ENCODE data around the gene CDH7. TPM values are rescaled to one million over a fixed set of nuclear protein-coding genes. Genes with fewer than 3 reads are reported as not detected.

CDH7 gene
- total RNA-seq, 2 donors from 2014 or later, result 0.18 to 0.57 TPM

DNA sequence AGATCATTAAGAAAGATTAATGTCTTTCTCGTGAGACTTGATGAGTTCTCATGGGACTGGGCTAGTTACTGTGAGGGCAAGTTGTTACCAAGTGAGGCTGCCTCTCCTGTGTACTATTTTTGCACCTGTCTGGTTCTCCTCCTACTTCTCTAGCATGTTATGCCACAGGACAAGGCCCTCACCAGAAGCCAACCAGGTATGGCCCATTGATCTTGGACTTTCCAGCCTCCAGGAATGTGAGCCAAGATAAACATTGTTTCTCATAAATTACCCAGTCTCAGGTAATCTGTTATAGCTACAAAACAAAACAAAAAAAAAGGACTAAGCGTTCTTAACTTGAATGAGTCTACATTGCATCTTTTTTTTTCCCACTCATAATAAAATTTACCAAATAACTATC lies 184.1 kb downstream of the CDH7 start:
- H3K27me3 ChIP-seq (ENCODE audit: control insufficient read depth, insufficient read depth, low read length, poor library complexity, severe bottlenecking), result no peaks in the 10 kb centered on the region
- Mint-ChIP-seq H3K4me1 (peaks cover 8% of the 10 kb centered on the region), H3K4me3 (no peak overlapping the region), H3K27ac (no peak overlapping the region), H3K9me3 (peaks cover 20% of the 10 kb centered on the region), H3K36me3 (ENCODE audit: low read depth) (no peaks in the 10 kb centered on the region), H3K27me3 (ENCODE audit: insufficient read depth) (peaks cover 7% of the 10 kb centered on the region)
- no peak overlapping the region for H3K9ac ChIP-seq (ENCODE audit: extremely low read depth, low read length, poor library complexity, severe bottlenecking)
- H3K27ac ChIP-seq (ENCODE audit: low read depth, low read length), result no peak overlapping the region
- peaks cover 4% of the 10 kb centered on the region for H3K4me1 ChIP-seq (ENCODE audit: control insufficient read depth, insufficient read depth, low read length)
- H3K4me3 ChIP-seq (ENCODE audit: low read length), result no peak overlapping the region
- 83 to 92% methylated on average over 2 of the region's 2 CpGs for WGBS, 2 experiments (ENCODE audit: insufficient coverage in 1 of 2, insufficient read length in 1 of 2)
- no peaks in the 10 kb centered on the region for H3K36me3 ChIP-seq (ENCODE audit: control insufficient read depth, insufficient read depth, low read length)
- no peaks in the 10 kb centered on the region for H3K9me3 ChIP-seq (ENCODE audit: control insufficient read depth, low read length)
- TF ChIP-seq, protein P1, sequence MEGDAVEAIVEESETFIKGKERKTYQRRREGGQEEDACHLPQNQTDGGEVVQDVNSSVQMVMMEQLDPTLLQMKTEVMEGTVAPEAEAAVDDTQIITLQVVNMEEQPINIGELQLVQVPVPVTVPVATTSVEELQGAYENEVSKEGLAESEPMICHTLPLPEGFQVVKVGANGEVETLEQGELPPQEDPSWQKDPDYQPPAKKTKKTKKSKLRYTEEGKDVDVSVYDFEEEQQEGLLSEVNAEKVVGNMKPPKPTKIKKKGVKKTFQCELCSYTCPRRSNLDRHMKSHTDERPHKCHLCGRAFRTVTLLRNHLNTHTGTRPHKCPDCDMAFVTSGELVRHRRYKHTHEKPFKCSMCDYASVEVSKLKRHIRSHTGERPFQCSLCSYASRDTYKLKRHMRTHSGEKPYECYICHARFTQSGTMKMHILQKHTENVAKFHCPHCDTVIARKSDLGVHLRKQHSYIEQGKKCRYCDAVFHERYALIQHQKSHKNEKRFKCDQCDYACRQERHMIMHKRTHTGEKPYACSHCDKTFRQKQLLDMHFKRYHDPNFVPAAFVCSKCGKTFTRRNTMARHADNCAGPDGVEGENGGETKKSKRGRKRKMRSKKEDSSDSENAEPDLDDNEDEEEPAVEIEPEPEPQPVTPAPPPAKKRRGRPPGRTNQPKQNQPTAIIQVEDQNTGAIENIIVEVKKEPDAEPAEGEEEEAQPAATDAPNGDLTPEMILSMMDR (conservative IDR thresholded peaks at IDR 0.05), result no peak
- DNase-seq, result no peak

- no peaks in the 10 kb centered on the region for H3K36me3 ChIP-seq (ENCODE audit: control insufficient read depth, insufficient read depth, low read length)
- no peak overlapping the region for H3K9ac ChIP-seq (ENCODE audit: extremely low read depth, low read length, poor library complexity, severe bottlenecking)
- H3K9me3 ChIP-seq (ENCODE audit: control insufficient read depth, low read length), result no peaks in the 10 kb centered on the region
- Mint-ChIP-seq H3K27ac (no peak overlapping the region), H3K9me3 (peaks cover 16% of the 10 kb centered on the region), H3K4me1 (peaks cover 9% of the 10 kb centered on the region), H3K27me3 (ENCODE audit: insufficient read depth) (peaks cover 3% of the 10 kb centered on the region), H3K4me3 (no peak overlapping the region), H3K36me3 (ENCODE audit: low read depth) (no peaks in the 10 kb centered on the region)
- H3K4me3 ChIP-seq (ENCODE audit: low read length), result no peak overlapping the region
- H3K27me3 ChIP-seq (ENCODE audit: control insufficient read depth, insufficient read depth, low read length, poor library complexity, severe bottlenecking), result no peaks in the 10 kb centered on the region
- peaks cover 4% of the 10 kb centered on the region for H3K4me1 ChIP-seq (ENCODE audit: control insufficient read depth, insufficient read depth, low read length)
- WGBS, 2 experiments (ENCODE audit: insufficient coverage in 1 of 2, insufficient read length in 1 of 2), result no CpG with 5 or more reads among the region's 1 CpG
- TF ChIP-seq, protein P1 (conservative IDR thresholded peaks at IDR 0.05), result peak; percentile 58
- no peak for DNase-seq
- H3K27ac ChIP-seq (ENCODE audit: low read depth, low read length), result no peak overlapping the region
Measured at GRCh38 chr18:65936678-65937077, 185.9 kb downstream of the CDH7 start.

- H3K9me3 ChIP-seq (ENCODE audit: control insufficient read depth, low read length), result no peaks in the 10 kb centered on the region
- H3K4me3 ChIP-seq (ENCODE audit: low read length), result no peak overlapping the region
- H3K4me3 Mint-ChIP-seq, result no peak overlapping the region
- peaks cover 14% of the 10 kb centered on the region for H3K9me3 Mint-ChIP-seq
- H3K4me1 ChIP-seq (ENCODE audit: control insufficient read depth, insufficient read depth, low read length), result peaks cover 4% of the 10 kb centered on the region
- TF ChIP-seq, protein P1 (conservative IDR thresholded peaks at IDR 0.05), result no peak
- H3K27me3 Mint-ChIP-seq (ENCODE audit: insufficient read depth), result peaks cover 2% of the 10 kb centered on the region
- no peaks in the 10 kb centered on the region for H3K27me3 ChIP-seq (ENCODE audit: control insufficient read depth, insufficient read depth, low read length, poor library complexity, severe bottlenecking)
- H3K36me3 ChIP-seq (ENCODE audit: control insufficient read depth, insufficient read depth, low read length), result no peaks in the 10 kb centered on the region
- H3K36me3 Mint-ChIP-seq (ENCODE audit: low read depth), result no peaks in the 10 kb centered on the region
- H3K27ac Mint-ChIP-seq, result no peak overlapping the region
- no peak for DNase-seq
- H3K27ac ChIP-seq (ENCODE audit: low read depth, low read length), result no peak overlapping the region
- H3K9ac ChIP-seq (ENCODE audit: extremely low read depth, low read length, poor library complexity, severe bottlenecking), result no peak overlapping the region
- H3K4me1 Mint-ChIP-seq, result peaks cover 14% of the 10 kb centered on the region
Measured at GRCh38 chr18:65937180-65937579, 186.4 kb downstream of the CDH7 start.

Data from endodermal cell (in vitro differentiated cells).